HG03457 (cell line): ENCODE measurements around the gene LDLR.
"Not testable (repeated sequence)": the region's sequence is repeated elsewhere in the genome, so short reads cannot be mapped to it uniquely, and the experiment has no call there.

Experiments used
- ATAC-seq: cut with Tn5 transposase; IDR thresholded peaks from one replicate; pipeline ENCODE4 v1.9.1; 2021; ENCODE audit warnings: moderate number of reproducible peaks; ENCODE audit not compliant: unreplicated experiment

Gene LDLR

DNA sequence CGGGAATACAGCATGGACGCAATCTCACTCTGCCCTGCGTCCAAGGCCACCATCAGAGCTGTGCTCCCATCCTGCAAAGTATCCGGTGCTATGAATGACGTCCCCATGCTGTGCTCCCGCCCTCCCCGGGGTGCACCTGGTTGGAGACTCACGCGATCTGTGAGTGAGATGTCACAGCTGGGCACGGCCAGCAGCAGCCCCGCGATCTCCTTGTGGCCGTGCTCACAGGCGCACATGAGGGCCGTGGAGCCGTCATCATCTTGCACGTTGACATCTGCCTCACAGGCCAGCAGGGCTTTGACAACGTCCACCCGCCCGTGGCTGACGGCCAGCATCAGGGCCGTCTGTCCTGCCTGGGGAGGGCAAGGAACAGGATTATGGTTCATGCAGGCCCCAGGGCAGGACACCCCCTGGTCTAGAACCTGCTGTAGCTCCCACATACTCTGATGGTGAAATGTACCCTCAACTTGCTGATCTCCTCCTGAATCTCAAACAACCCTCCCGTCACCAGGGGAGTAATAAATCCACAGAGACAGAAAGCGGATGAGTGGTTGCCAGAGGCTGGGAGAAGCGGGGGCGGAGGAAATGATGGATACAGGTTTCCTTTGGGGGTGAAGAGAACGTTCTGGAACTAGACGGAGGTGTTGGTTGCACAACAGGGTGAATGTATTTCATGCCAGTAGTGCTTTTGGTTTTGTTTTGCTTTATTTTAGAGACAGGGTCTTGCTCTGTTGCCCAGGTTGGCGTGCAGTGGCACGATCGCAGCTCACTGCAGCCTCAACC, 80.8 kb downstream of the LDLR start:
- no peak for ATAC-seq

- no peak for ATAC-seq
Observed at GRCh38 chr19:11171144-11171543, 81.9 kb downstream of the LDLR start.

- no peak for ATAC-seq
Observed at GRCh38 chr19:11172576-11172975, 83.3 kb downstream of the LDLR start.

DNA sequence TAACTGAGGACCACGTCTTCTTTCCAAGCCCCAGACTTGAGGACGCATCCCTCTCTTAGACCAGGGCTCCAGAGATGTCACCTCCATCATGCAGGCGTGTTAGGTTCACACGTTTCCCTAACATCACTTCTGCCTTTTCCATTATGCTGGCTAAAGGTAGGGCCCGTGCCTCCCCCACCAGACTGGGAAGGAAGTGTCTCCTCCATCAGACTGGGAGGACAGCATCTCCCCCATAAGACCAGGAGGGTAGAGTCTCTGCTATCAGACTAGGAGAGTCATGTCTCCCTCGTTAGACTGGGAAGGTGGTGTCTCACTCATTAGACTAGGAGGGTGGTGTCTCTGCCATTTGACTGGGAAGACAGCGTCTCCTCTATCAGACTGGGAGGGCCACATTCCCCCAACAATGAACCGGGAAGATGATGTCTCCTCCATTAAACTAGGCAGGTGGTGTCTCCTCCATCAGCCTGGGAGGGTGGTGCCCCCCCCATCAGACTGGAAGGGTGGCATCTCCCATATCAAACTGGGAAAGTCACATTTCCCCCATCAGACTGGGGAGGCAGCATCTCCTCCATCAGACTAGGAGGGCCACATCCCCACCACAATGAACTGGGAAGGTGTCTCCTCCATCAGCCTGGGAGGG, 84.4 kb downstream of the LDLR start:
- ATAC-seq: no peak

DNA sequence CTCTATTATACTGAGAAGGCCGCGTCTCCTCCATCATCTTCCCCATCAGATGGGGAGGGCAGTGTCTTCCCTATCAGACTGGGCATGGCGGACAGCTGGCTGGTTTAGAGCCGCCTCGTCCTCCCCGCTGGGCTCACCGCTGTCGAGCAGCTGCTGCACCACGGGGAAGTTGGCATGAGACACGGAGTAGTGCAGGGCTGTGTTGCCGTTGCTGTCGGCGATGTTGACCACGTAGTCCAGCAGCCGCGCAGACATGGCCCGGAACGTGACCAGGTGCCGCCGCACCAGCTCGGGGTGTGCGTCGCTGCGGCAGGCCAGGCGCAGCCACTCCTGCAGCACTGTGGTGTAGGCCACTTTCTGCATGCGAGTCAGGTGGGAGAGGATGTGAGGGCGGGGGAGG, 85.1 kb downstream of the LDLR start:
- no peak for ATAC-seq

DNA sequence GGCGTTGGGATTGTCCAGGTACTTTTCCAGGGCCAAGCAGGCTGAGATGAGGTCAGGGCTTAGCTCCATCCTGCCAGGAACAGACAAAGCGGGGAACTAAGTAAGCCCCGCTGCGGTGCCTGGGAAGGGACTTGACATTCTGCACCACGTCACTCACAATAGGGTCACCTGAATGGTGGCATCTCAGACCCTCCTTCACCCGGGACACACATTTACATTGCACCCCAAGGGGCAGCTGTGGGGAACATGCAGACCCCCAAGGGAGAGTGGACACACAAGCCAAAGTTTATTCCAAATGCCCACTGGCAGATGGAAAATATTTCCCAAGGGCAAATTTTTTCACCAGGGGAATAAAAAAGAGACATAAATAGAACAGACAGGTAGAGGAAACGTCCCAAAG, 86.7 kb downstream of the LDLR start:
- ATAC-seq: no peak

DNA sequence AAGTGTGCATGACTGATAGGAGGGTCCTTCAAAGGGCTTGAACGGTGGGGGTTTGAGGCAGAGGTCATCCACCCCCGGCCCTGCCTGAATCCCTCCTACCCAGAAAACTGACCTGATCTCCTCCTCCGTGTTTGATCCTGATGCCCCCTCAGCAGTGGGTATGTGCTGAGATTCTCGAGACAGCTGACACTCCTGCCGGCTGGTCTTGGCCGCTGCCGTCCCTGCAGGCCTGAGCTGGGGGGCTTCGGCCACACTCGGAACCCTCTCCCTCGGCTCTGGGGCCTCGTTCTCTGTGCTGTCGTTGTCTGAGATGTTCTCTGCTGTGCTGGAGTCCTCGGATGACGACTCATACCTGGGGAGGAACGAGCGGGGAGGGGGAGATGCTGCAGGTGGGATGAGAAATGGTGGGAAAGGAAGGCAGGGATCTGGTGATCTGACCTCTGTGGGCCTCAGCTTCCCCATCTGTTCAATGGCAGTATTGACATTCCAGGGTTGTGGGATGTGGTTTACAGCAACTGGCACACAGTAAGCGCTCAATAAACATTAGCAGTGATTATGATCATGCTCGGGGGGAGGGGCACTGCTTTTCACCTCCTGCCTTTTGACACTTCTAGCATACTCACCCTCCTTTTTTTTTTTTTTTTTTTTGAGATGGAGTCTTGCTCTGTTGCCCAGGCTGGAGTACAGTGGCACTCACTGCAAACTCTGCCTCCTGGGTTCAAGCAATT, 87.4 kb downstream of the LDLR start:
- no peak for ATAC-seq

DNA sequence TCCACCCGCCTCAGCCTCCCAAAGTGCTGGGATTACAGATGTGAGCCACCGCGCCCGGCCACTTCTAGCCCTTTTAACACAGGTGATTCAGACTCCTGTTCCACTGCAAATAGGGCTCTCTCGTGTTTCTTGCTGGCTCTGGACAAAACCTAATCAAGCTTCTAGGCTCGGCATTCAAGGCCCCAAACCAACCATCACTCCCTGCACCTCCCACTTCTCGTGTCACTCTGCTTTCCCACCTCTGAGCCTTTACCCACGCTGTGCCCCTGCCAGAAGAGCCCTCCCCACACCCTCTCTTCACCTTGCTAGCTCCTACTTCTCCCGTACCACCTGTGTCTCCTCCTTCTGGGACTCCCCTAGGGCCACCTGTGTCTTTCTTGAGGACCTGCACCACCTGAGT, 88.3 kb downstream of the LDLR start:
- no peak for ATAC-seq

DNA sequence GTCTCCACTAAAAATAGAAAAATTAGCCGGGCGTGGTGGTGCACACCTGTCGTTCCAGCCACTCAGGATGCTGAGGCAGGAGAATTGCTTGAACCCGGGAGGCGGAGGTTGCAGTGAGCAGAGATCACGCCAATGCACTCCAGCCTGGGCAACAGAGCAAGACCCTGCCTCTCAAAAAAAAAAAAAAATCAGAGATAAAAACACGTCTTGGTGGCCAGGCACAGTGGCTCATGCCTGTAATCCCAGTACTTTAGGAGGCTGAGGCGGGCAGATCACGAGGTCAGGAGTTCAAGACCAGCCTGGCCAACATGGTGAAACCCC, 89.8 kb downstream of the LDLR start:
- ATAC-seq: not testable (repeated sequence)

- ATAC-seq: no peak
Observed at GRCh38 chr19:11179716-11180297, 90.5 kb downstream of the LDLR start.

DNA sequence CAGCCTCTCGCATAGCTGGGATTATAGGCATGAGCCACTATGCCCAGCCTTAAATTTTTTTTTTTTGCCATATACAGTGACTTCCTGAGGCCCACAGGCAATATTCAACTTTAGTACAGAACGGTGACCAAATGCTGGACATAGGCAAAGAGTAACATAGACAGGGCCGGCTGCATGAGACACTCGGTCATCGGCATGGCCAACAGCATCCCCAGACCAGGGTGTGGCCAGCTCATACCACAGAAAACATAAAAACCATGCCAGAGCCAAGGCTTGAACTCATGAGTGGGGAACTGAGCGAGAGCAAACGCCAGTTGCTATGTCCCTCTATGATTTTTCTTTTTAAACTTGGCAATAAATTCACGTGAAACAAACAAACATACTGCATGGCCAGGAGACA, 91.1 kb downstream of the LDLR start:
- ATAC-seq: no peak

- not testable (repeated sequence) for ATAC-seq
Observed at GRCh38 chr19:11180975-11181374, 91.7 kb downstream of the LDLR start.

DNA sequence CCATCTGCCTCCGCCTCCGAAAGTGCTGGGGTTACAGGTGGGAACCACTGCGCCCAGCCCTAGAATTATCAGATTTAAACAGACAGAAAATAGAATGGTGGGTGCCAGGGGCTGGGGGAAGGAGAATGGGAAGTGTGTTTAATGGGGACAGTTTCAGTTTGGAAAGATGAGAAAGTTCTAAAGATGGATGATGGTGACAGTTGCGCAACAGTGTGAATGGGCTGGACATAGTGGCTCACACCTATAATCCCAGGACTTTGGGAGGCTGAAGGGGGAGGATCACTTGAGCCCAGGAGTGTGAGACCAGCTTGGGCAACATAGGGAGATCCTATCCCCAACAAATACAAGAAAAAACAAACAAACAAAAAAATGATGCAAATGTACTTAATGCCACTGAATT, 92.2 kb downstream of the LDLR start:
- no peak for ATAC-seq
